Esophagus squamous epithelium (tissue), 4 donors: Measurements from ENCODE around the gene PDGFC.

Experiments
- CTCF ChIP-seq, 6 experiments: fragments of 450-650 bp in 4 of 6; fragments of 200-600 bp in 2 of 6; sonication (generic) in 2 of 6; IDR thresholded peaks; one replicate each; pipeline ENCODE4 v1.5.1; 2016 to 2019; ENCODE audit warnings: antibody characterized with exemption in 6 of 6, mild to moderate bottlenecking in 4 of 6, moderate library complexity in 4 of 6
- POLR2A ChIP-seq, 4 donors: fragments of 450-650 bp; IDR thresholded peaks; one replicate each; pipeline ENCODE4 v1.6.1; 2017; ENCODE audit warnings: antibody characterized with exemption in 4 of 4, mild to moderate bottlenecking in 4 of 4, moderate library complexity in 3 of 4

GRCh38 chr4:156952078-156952759 lies 19.4 kb downstream of the PDGFC start:
- TF ChIP-seq CTCF (IDR thresholded peaks at IDR 0.05): no peak
- TF ChIP-seq POLR2A (IDR thresholded peaks at IDR 0.05): no peak
